IPS-15b (cell line): ENCODE data around the gene LALBA.

Source experiments
- H3K27me3 ChIP-seq: one replicate; pipeline ENCODE4 v1.6.1; 2013; ENCODE audit warnings: low read length; ENCODE audit not compliant: control insufficient read depth, insufficient read depth
- H3K36me3 ChIP-seq: one replicate; pipeline ENCODE4 v1.6.1; 2013; ENCODE audit warnings: low read length; ENCODE audit not compliant: control insufficient read depth, insufficient read depth
- H3K4me1 ChIP-seq: one replicate; pipeline ENCODE4 v1.6.1; 2013; ENCODE audit warnings: mild to moderate bottlenecking, low read length; ENCODE audit not compliant: control insufficient read depth, insufficient read depth
- H3K4me3 ChIP-seq: one replicate; pipeline ENCODE4 v1.5.1; 2013; ENCODE audit warnings: low read depth, low read length
- H3K9ac ChIP-seq: one replicate; pipeline ENCODE4 v1.6.1; 2013; ENCODE audit warnings: low read depth, mild to moderate bottlenecking, low read length
- H3K9me3 ChIP-seq: one replicate; pipeline ENCODE4 v1.6.1; 2013; ENCODE audit warnings: mild to moderate bottlenecking, low read length; ENCODE audit not compliant: control insufficient read depth, insufficient read depth

Gene LALBA

DNA sequence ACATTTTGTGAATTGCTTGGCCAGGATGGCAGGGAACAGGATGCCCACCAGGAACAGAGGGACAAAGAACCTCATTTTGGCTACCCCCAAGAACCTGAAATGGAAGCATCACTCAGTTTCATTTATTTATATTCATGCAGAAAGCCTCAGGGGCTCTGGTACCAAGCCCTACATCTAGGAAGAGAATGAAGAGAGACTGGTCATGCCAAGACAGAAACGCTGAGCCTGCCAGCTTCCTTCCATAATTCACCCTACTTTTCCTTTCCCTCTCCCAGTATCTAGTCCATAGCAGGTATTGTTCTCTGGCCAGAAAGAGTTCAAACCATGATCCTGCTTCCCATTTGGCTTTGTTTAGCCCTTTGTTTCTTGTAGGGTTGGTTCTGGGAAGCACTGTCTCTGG lies at the start of gene LALBA:
TSS of gene LALBA (minus strand) at position 101 of the 400 bp plus-strand sequence. CDS start at position 75, 26 bp downstream.
- Histone ChIP-seq H3K9me3 (no peaks in the 10 kb centered on the region), H3K27me3 (no peaks in the 10 kb centered on the region), H3K9ac (no peak within 1 kb of the TSS), H3K4me3 (no peak within 1 kb of the TSS), H3K36me3 (no peaks in the 10 kb centered on the region), H3K4me1 (no peaks in the 10 kb centered on the region)

DNA sequence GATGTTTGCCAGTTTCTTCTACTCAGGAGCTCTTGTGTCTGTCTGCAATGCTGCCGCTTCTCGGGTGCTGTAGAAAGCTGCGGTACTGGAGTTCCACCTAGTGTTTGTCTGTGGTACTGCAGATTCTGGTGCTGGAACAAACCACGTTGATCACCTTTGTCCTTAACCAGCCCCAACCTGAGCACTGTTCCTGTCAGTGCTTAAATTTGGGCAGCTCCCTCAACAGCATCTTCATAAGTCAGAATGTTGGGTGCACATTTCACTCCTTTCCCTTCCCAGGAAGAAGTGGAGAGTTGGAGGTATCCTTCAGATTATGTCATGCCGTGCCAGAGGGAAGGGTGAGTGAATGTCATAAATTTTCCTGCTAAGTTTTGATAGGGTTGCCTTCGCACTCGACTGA lies 48.7 kb upstream of the LALBA start:
- Histone ChIP-seq H3K4me1 (peaks cover 3% of the 10 kb centered on the region), H3K9me3 (no peaks in the 10 kb centered on the region), H3K9ac (no peak overlapping the region), H3K4me3 (no peak overlapping the region), H3K36me3 (no peaks in the 10 kb centered on the region), H3K27me3 (no peaks in the 10 kb centered on the region)

DNA sequence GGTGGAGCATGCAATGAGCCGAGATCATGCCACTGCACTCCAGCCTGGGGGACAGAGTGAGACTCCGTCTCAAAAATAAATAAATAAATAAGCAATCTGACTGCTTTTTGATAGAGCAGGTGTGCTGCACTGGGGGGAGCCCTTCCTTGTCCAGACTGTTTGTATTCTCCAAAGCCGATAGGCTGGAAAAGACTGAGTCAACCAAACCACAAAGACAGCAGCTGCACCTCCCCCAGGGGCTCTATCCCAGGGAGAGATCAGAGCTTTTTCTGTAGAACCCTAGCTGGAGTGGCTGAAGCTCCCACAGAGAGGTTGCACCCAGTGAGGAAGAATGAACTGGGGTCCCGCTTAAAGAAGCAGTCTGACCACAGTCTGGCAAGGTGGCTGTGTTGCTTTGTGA lies 45.8 kb upstream of the LALBA start:
- no peak overlapping the region for H3K4me3 ChIP-seq
- H3K9me3 ChIP-seq: peaks cover 3% of the 10 kb centered on the region
- peaks cover 3% of the 10 kb centered on the region for H3K4me1 ChIP-seq
- H3K27me3 ChIP-seq: no peaks in the 10 kb centered on the region
- no peaks in the 10 kb centered on the region for H3K36me3 ChIP-seq
- no peak overlapping the region for H3K9ac ChIP-seq

GRCh38 chr12:48613321-48613720 lies 43.5 kb upstream of the LALBA start:
- Histone ChIP-seq H3K27me3 (no peaks in the 10 kb centered on the region), H3K4me1 (peaks cover 3% of the 10 kb centered on the region), H3K9me3 (peaks cover 3% of the 10 kb centered on the region), H3K9ac (no peak overlapping the region), H3K36me3 (no peaks in the 10 kb centered on the region), H3K4me3 (no peak overlapping the region)

GRCh38 chr12:48602192-48602989 lies 32.5 kb upstream of the LALBA start:
- no peaks in the 10 kb centered on the region for H3K27me3 ChIP-seq
- peaks cover 21% of the 10 kb centered on the region for H3K9me3 ChIP-seq
- no peaks in the 10 kb centered on the region for H3K36me3 ChIP-seq
- H3K4me1 ChIP-seq: peaks cover 12% of the 10 kb centered on the region
- H3K4me3 ChIP-seq: no peak overlapping the region
- no peak overlapping the region for H3K9ac ChIP-seq

- Histone ChIP-seq H3K27me3 (no peaks in the 10 kb centered on the region), H3K9me3 (peaks cover 18% of the 10 kb centered on the region), H3K4me3 (no peak overlapping the region), H3K36me3 (no peaks in the 10 kb centered on the region), H3K4me1 (peaks cover 12% of the 10 kb centered on the region), H3K9ac (no peak overlapping the region)
These were observed 31.3 kb upstream of the LALBA start for GRCh38 chr12:48601013-48601756.

- no peak overlapping the region for H3K9ac ChIP-seq
- H3K27me3 ChIP-seq: no peaks in the 10 kb centered on the region
- peaks cover 12% of the 10 kb centered on the region for H3K4me1 ChIP-seq
- no peak overlapping the region for H3K4me3 ChIP-seq
- peaks cover 18% of the 10 kb centered on the region for H3K9me3 ChIP-seq
- no peaks in the 10 kb centered on the region for H3K36me3 ChIP-seq
These were observed 30.7 kb upstream of the LALBA start for GRCh38 chr12:48600552-48600951.

GRCh38 chr12:48592591-48593086 lies 22.8 kb upstream of the LALBA start:
- Histone ChIP-seq H3K36me3 (no peaks in the 10 kb centered on the region), H3K4me3 (no peak overlapping the region), H3K9me3 (no peaks in the 10 kb centered on the region), H3K27me3 (no peaks in the 10 kb centered on the region), H3K4me1 (no peaks in the 10 kb centered on the region), H3K9ac (no peak overlapping the region)

GRCh38 chr12:48586361-48586760 lies 16.5 kb upstream of the LALBA start:
- Histone ChIP-seq H3K9me3 (no peaks in the 10 kb centered on the region), H3K4me3 (no peak overlapping the region), H3K27me3 (no peaks in the 10 kb centered on the region), H3K36me3 (no peaks in the 10 kb centered on the region), H3K9ac (no peak overlapping the region), H3K4me1 (no peaks in the 10 kb centered on the region)

DNA sequence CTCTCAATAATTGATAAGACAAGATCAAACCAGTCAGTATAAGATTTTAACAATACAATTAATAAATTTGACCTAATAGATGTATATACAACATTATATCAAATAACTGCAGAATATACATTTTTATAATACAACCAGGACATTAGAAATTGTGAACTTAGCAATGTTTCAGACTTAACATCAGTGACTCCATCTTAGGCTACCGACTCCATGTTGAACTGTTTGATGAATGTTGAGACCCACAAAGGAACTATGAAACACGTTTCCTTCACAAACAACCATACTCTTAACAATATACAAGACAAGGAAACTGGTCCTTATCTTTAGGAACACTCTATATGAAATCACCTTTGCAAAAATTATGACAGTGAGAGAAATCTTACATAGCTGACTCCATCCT lies 13.9 kb upstream of the LALBA start:
- H3K4me1 ChIP-seq: no peaks in the 10 kb centered on the region
- H3K9ac ChIP-seq: no peak overlapping the region
- H3K36me3 ChIP-seq: no peaks in the 10 kb centered on the region
- H3K4me3 ChIP-seq: no peak overlapping the region
- no peaks in the 10 kb centered on the region for H3K9me3 ChIP-seq
- no peaks in the 10 kb centered on the region for H3K27me3 ChIP-seq

DNA sequence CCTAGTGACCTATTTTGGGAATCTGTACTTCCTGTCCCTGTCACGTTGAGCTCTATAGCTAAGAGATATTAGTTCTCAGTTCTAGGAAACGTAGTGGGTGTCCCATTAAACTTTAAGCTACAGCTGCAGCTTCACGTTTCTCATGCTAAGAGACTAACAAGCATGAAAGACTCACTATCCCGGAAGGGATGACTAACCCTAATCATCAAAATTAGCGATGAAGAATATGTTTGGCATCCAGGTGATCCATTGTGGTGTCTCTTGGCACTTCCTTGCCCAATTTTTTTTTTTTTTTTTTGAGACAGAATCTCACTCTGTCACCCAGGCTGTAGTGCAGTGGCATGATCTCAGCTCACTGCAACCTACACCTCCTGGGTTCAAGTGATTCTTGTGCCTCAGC lies 11.0 kb upstream of the LALBA start:
- Histone ChIP-seq H3K4me3 (no peak overlapping the region), H3K9ac (no peak overlapping the region), H3K9me3 (no peaks in the 10 kb centered on the region), H3K27me3 (no peaks in the 10 kb centered on the region), H3K36me3 (no peaks in the 10 kb centered on the region), H3K4me1 (no peaks in the 10 kb centered on the region)

DNA sequence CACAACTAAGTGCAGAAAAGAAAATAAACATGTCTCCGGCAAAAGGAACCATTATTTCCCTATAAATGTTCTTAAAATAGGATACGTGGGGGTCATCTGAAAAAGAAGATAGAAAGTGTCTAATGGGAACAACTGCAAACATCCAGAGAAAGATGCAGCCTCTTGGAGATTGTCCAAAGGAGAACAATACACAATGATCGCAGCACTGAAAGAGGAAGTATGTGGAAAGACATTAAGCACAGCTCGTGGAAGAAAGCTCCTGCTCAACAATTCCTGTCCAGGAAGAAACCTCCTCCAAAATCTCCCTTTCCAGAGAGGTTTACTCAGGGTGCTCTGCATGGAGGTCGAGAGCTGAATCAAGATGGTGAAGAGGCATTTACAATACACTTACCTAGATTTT lies 2.5 kb upstream of the LALBA start:
- no peak overlapping the region for H3K4me3 ChIP-seq
- H3K27me3 ChIP-seq: no peaks in the 10 kb centered on the region
- no peak overlapping the region for H3K9ac ChIP-seq
- no peaks in the 10 kb centered on the region for H3K36me3 ChIP-seq
- no peaks in the 10 kb centered on the region for H3K4me1 ChIP-seq
- no peaks in the 10 kb centered on the region for H3K9me3 ChIP-seq
